Measurements from ENCODE around the gene ADRB2. TPM values are rescaled to one million over a fixed set of nuclear protein-coding genes. Genes with fewer than 3 reads are reported as not detected.

The ADRB2 gene
- total and polyA plus RNA-seq, 10 of the 15 experiments (the other 5 are each of a cell fraction or from before 2014, with no cell fraction given) = 0.03 to 0.34 (median 0.18) TPM; not detected in 1

GRCh38 chr5:148805326-148806290 is 20.8 kb upstream of the ADRB2 start (continued):
- no peak for TF ChIP-seq CEBPZ (IDR thresholded peaks at IDR 0.05; ENCODE audit: low read depth, low read length)
- TF ChIP-seq CBX5 (IDR thresholded peaks at IDR 0.05; ENCODE audit: low read depth) = 0 out of 2 replicates have a peak, but pooled peaks have one; percentile 38
- no peak for TF ChIP-seq ZNF687 (IDR thresholded peaks at IDR 0.05)
- TF ChIP-seq RCOR1 (conservative IDR thresholded peaks at IDR 0.05; ENCODE audit: low read depth, low read length) = no peak
- no peak for TF ChIP-seq CHD4 (IDR thresholded peaks at IDR 0.05)
- 0 out of 2 replicates have a peak, but pooled peaks have one; percentile 43 for TF ChIP-seq TBL1XR1 (IDR thresholded peaks at IDR 0.05; ENCODE audit: low read depth, low read length)
- TF ChIP-seq CHD1 (IDR thresholded peaks at IDR 0.05; ENCODE audit: low read depth, low read length) = no peak
- TF ChIP-seq SMAD1 (IDR thresholded peaks at IDR 0.05; ENCODE audit: low read depth, partially characterized antibody) = no peak
- peak; percentile 81 for TF ChIP-seq IKZF1 (conservative IDR thresholded peaks at IDR 0.05)
- TF ChIP-seq, protein P1, sequence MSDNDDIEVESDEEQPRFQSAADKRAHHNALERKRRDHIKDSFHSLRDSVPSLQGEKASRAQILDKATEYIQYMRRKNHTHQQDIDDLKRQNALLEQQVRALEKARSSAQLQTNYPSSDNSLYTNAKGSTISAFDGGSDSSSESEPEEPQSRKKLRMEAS (IDR thresholded peaks at IDR 0.05; ENCODE audit: low read depth, low read length) = no peak
- TF ChIP-seq, protein P2, sequence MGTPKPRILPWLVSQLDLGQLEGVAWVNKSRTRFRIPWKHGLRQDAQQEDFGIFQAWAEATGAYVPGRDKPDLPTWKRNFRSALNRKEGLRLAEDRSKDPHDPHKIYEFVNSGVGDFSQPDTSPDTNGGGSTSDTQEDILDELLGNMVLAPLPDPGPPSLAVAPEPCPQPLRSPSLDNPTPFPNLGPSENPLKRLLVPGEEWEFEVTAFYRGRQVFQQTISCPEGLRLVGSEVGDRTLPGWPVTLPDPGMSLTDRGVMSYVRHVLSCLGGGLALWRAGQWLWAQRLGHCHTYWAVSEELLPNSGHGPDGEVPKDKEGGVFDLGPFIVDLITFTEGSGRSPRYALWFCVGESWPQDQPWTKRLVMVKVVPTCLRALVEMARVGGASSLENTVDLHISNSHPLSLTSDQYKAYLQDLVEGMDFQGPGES (IDR thresholded peaks at IDR 0.05) = no peak
- TF ChIP-seq POLR2A (IDR thresholded peaks at IDR 0.05; ENCODE audit: low read depth, low read length) = no peak
- no peak for TF ChIP-seq POLR2AphosphoS5 (IDR thresholded peaks at IDR 0.05; ENCODE audit: low read length)
- TF ChIP-seq RAD21 (IDR thresholded peaks at IDR 0.05; ENCODE audit: insufficient read depth, low read depth, low read length) = no peak
- no peak for TF ChIP-seq SREBF2 (IDR thresholded peaks at IDR 0.05; ENCODE audit: low read length)
- TF ChIP-seq MEF2A (IDR thresholded peaks at IDR 0.05; ENCODE audit: insufficient read depth, low read depth, low read length) = peak; percentile 99
- peak; percentile 55; the same call in 1 of the 2 replicates for TF ChIP-seq RELB (IDR thresholded peaks at IDR 0.05; ENCODE audit: low read depth)

All from GM12878 (cell line).